ENCODE data around the gene MPRIP. TPM values are rescaled to one million over a fixed set of nuclear protein-coding genes. Genes with fewer than 3 reads are reported as not detected.

Gene MPRIP
- total and polyA plus RNA-seq, 2 donors (not counting 1 experiment from before 2014, with no cell fraction given), result 130 to 299 TPM

- Histone ChIP-seq H3K9me3 (ENCODE audit: control extremely low read depth in 1 of 3, control insufficient read depth in 2 of 3, insufficient read depth in 1 of 3, low read length in 2 of 3) (peaks cover 0 to 5% (median 0%) of the 10 kb centered on the region in 3 donors), H3K79me2 (ENCODE audit: control insufficient read depth, insufficient read depth, low read length) (no peaks in the 10 kb centered on the region), H3K27ac (ENCODE audit: low read length in 2 of 2) (no peak overlapping the region), H3K27me3 (replicated peaks in 1 of 4; ENCODE audit: control extremely low read depth in 1 of 4, control insufficient read depth in 3 of 4, insufficient read depth in 4 of 4, low read length in 3 of 4) (no peaks in the 10 kb centered on the region), H4K20me1 (ENCODE audit: control insufficient read depth, insufficient read depth, low read length, poor library complexity, severe bottlenecking) (no peaks in the 10 kb centered on the region), H3K4me1 (ENCODE audit: control insufficient read depth in 2 of 2, insufficient read depth in 2 of 2, low read length in 2 of 2) (peaks cover 6 to 31% of the 10 kb centered on the region in 2 donors), H3K36me3 (replicated peaks in 1 of 2; ENCODE audit: control extremely low read depth in 1 of 2, control insufficient read depth in 1 of 2, extremely low read depth in 1 of 2, insufficient read depth in 2 of 2, low read length in 1 of 2) (peaks cover 5 to 37% of the 10 kb centered on the region in 2 experiments), H2AFZ (ENCODE audit: insufficient read depth, low read depth, low read length, poor library complexity, severe bottlenecking) (no peak overlapping the region), H3K4me3 (ENCODE audit: control extremely low read depth in 1 of 5, extremely low read depth in 1 of 5, insufficient read depth in 1 of 5, low read depth in 2 of 5, low read length in 4 of 5) (no peak overlapping the region), H3K9ac (ENCODE audit: low read length) (no peak overlapping the region), H3K4me2 (replicated peaks; ENCODE audit: low read depth, low read length, poor library complexity, severe bottlenecking) (no peak overlapping the region)
- H3K4me1 Mint-ChIP-seq, result peaks cover 23% of the 10 kb centered on the region
- H3K9me3 Mint-ChIP-seq (ENCODE audit: insufficient read depth), result no peaks in the 10 kb centered on the region
- CTCF ChIA-PET, result interaction anchor here (1.2 kb wide), 1 partner anchor 10 kb away, joined by 5 read pairs; no protein-coding TSS in a partner anchor
- ATAC-seq (ENCODE audit: low read depth), result no peak
- no peaks in the 10 kb centered on the region for H3K27me3 Mint-ChIP-seq
- TF ChIP-seq EZH2 (IDR thresholded peaks at IDR 0.05; ENCODE audit: borderline replicate concordance, insufficient read depth, low read depth, low read length, poor library complexity, severe bottlenecking) (no peak), CTCF (IDR thresholded peaks at IDR 0.05) (no peak)
- intact Hi-C loops (cut with micrococcal nuclease), result loop anchor here (10.0 kb wide), 1 partner anchor 45 kb away; the partner anchor contains the start of gene FLCN
- POLR2A ChIA-PET, result no interaction called here
- no peak overlapping the region for H3K27ac Mint-ChIP-seq
- WGBS (ENCODE audit: insufficient coverage), result 56% methylated on average over 3 of the region's 4 CpGs
- no peak overlapping the region for H3K4me3 Mint-ChIP-seq
- no peak for DNase-seq
Measured at GRCh38 chr17:17189559-17189958, 147.3 kb downstream of the MPRIP start.

DNA sequence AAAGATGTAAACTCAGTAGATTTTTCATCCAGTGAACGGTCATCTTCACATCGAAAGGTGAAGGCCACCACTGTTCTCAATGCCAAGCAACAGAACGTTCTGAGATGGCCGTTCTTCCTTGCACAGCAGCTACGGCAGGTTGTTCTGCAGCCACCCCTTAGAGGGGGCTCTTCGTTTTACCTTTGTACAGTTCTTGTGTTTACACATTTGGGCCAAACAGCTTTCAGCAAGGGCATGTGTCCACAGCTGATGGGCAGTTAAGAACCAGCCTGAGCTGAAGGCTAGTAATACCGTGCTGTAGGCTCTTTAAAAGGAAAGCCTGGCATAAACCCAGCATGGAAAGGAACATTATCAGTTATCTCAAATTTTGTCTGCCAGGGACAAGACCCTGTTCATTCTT, 147.9 kb downstream of the MPRIP start:
- ChIA-PET CTCF (interaction anchor here (1.2 kb wide), 1 partner anchor 10 kb away, joined by 5 read pairs; no protein-coding TSS in a partner anchor), POLR2A (interaction anchor here (0.7 kb wide), 1 partner anchor 8 kb away, joined by 3 read pairs; no protein-coding TSS in a partner anchor)
- Histone ChIP-seq H3K9me3 (ENCODE audit: control extremely low read depth in 1 of 3, control insufficient read depth in 2 of 3, insufficient read depth in 1 of 3, low read length in 2 of 3) (peaks cover 0 to 5% (median 0%) of the 10 kb centered on the region in 3 donors), H3K27ac (ENCODE audit: low read length in 2 of 2) (no peak overlapping the region), H3K4me3 (ENCODE audit: control extremely low read depth in 1 of 5, extremely low read depth in 1 of 5, insufficient read depth in 1 of 5, low read depth in 2 of 5, low read length in 4 of 5) (no peak overlapping the region), H3K4me2 (replicated peaks; ENCODE audit: low read depth, low read length, poor library complexity, severe bottlenecking) (no peak overlapping the region), H4K20me1 (ENCODE audit: control insufficient read depth, insufficient read depth, low read length, poor library complexity, severe bottlenecking) (no peaks in the 10 kb centered on the region), H3K9ac (ENCODE audit: low read length) (no peak overlapping the region), H3K79me2 (ENCODE audit: control insufficient read depth, insufficient read depth, low read length) (no peaks in the 10 kb centered on the region), H3K36me3 (replicated peaks in 1 of 2; ENCODE audit: control extremely low read depth in 1 of 2, control insufficient read depth in 1 of 2, extremely low read depth in 1 of 2, insufficient read depth in 2 of 2, low read length in 1 of 2) (peaks cover 5 to 35% of the 10 kb centered on the region in 2 experiments), H3K4me1 (ENCODE audit: control insufficient read depth in 2 of 2, insufficient read depth in 2 of 2, low read length in 2 of 2) (peaks cover 6 to 26% of the 10 kb centered on the region in 2 donors), H2AFZ (ENCODE audit: insufficient read depth, low read depth, low read length, poor library complexity, severe bottlenecking) (no peak overlapping the region), H3K27me3 (replicated peaks in 1 of 4; ENCODE audit: control extremely low read depth in 1 of 4, control insufficient read depth in 3 of 4, insufficient read depth in 4 of 4, low read length in 3 of 4) (no peaks in the 10 kb centered on the region)
- no peak for TF ChIP-seq CTCF (IDR thresholded peaks at IDR 0.05)
- no peak for TF ChIP-seq EZH2 (IDR thresholded peaks at IDR 0.05; ENCODE audit: borderline replicate concordance, insufficient read depth, low read depth, low read length, poor library complexity, severe bottlenecking)
- no peak for DNase-seq
- WGBS (ENCODE audit: insufficient coverage), result 98% methylated on average over 7 of the region's 7 CpGs
- no peak for ATAC-seq (ENCODE audit: low read depth)
- H3K27ac Mint-ChIP-seq, result no peak overlapping the region
- intact Hi-C loops (cut with micrococcal nuclease), result no loop called here
- no peaks in the 10 kb centered on the region for H3K9me3 Mint-ChIP-seq (ENCODE audit: insufficient read depth)
- H3K27me3 Mint-ChIP-seq, result no peaks in the 10 kb centered on the region
- H3K4me1 Mint-ChIP-seq, result peaks cover 18% of the 10 kb centered on the region
- no peak overlapping the region for H3K4me3 Mint-ChIP-seq
